ENCODE data around the gene SELENOM. TPM values are rescaled to one million over a fixed set of nuclear protein-coding genes. Genes with fewer than 3 reads are reported as not detected.

SELENOM gene
- total and polyA plus RNA-seq, 4 donors, result 40.2 to 85.1 (median 46.5) TPM

DNA sequence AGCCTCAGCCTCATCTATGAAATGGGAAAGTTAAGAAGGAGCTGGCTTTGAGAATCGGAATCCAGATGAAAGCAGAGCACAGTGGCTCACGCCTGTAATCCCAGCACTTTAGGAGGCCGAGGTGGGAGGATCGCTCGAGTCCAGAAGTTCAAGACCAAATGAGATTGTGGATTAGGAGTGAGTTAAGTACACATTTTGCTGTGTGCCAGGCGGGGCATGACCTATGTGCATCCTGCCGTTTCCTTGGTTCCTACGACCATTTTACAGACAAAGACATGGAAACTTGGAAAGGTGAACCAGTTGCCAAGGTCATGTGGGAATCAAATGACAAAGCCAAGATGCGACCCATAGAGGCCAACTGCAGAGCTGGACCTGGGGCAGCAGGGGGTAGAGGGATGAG lies 28.8 kb upstream of the SELENOM start:
- Histone ChIP-seq H3K4me1 (ENCODE audit: control insufficient read depth, insufficient read depth, low read length) (peaks cover 14% of the 10 kb centered on the region), H3K36me3 (ENCODE audit: control insufficient read depth, insufficient read depth, low read length) (peaks cover 16% of the 10 kb centered on the region), H3K4me3 (ENCODE audit: low read depth, low read length) (no peak overlapping the region), H3K9me3 (ENCODE audit: control insufficient read depth, insufficient read depth, low read length) (no peaks in the 10 kb centered on the region), H3K27me3 (ENCODE audit: control insufficient read depth, insufficient read depth, low read length) (no peaks in the 10 kb centered on the region), H3K27ac (ENCODE audit: low read depth, low read length) (no peak overlapping the region)
- no peak for DNase-seq (ENCODE audit: low read depth in 4 of 6, low spot score in 6 of 6)
- WGBS (ENCODE audit: insufficient coverage), result 97% methylated on average over 8 of the region's 9 CpGs

DNA sequence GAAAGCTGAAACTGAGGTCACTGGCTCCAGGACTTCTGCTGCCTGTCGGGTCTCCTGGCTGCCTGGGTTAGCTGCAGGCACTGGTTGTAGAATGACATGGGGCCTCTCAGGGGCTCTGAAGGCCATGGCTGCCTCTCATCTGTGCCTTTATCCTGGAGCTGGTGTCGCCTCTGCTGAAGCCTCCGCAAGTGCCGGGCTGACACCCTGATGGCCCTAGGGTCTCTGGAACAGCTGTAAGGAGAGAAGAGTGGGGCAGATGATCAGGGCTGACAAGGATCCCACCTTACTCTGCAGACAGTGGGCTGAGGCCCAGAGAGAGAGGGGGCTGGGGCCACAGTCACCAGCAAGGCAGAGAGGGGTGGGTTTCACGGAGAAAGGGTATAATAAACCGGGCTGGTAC lies 28.3 kb upstream of the SELENOM start:
- H3K9me3 ChIP-seq (ENCODE audit: control insufficient read depth, insufficient read depth, low read length), result no peaks in the 10 kb centered on the region
- H3K36me3 ChIP-seq (ENCODE audit: control insufficient read depth, insufficient read depth, low read length), result peaks cover 16% of the 10 kb centered on the region
- no peak overlapping the region for H3K27ac ChIP-seq (ENCODE audit: low read depth, low read length)
- no peaks in the 10 kb centered on the region for H3K27me3 ChIP-seq (ENCODE audit: control insufficient read depth, insufficient read depth, low read length)
- no peak for DNase-seq (ENCODE audit: low read depth in 4 of 6, low spot score in 6 of 6)
- 97% methylated on average over 6 of the region's 6 CpGs for WGBS (ENCODE audit: insufficient coverage)
- no peak overlapping the region for H3K4me3 ChIP-seq (ENCODE audit: low read depth, low read length)
- peaks cover 11% of the 10 kb centered on the region for H3K4me1 ChIP-seq (ENCODE audit: control insufficient read depth, insufficient read depth, low read length)

DNA sequence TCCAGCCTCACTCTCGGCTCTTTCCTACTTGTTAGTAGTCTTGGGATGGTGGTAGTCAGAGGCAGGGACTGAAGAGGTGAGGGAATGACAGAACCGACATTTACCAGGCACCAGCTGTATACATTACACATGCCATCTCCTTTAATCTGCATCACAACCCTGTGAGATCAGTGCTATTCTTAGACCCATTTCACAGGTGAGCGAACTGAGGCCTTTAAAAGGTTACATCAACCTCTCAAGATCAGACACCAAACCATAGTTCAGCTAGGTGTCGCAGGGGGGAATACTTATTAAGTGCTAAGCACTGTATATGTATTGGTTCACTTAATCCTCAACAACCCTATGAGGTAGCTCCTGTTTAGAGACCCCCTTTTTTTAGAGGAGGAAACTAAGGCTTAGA lies 27.3 kb upstream of the SELENOM start:
- Histone ChIP-seq H3K9me3 (ENCODE audit: control insufficient read depth, insufficient read depth, low read length) (no peaks in the 10 kb centered on the region), H3K4me3 (ENCODE audit: low read depth, low read length) (no peak overlapping the region), H3K36me3 (ENCODE audit: control insufficient read depth, insufficient read depth, low read length) (peaks cover 16% of the 10 kb centered on the region), H3K4me1 (ENCODE audit: control insufficient read depth, insufficient read depth, low read length) (peaks cover under 1% of the 10 kb centered on the region), H3K27me3 (ENCODE audit: control insufficient read depth, insufficient read depth, low read length) (no peaks in the 10 kb centered on the region), H3K27ac (ENCODE audit: low read depth, low read length) (no peak overlapping the region)
- WGBS (ENCODE audit: insufficient coverage), result no CpG with 5 or more reads among the region's 4 CpGs
- DNase-seq (ENCODE audit: low read depth in 4 of 6, low spot score in 6 of 6), result no peak

DNA sequence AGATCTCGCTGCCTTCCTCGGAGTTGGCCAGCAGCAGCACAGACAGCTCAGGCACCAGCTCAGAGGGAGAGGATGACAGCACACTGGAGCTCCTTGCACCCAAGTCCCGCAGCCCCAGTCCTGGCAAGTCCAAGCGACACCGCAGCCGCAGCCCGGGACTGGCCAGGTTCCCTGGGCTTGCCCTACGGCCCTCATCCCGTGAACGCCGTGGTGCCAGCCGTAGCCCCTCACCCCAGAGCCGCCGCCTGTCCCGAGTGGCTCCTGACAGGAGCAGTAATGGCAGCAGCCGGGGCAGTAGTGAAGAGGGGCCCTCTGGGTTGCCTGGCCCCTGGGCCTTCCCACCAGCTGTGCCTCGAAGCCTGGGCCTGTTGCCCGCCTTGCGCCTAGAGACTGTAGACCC lies 26.5 kb upstream of the SELENOM start:
- WGBS (ENCODE audit: insufficient coverage), result 93% methylated on average over 19 of the region's 19 CpGs
- no peak for DNase-seq (ENCODE audit: low read depth in 4 of 6, low spot score in 6 of 6)

DNA sequence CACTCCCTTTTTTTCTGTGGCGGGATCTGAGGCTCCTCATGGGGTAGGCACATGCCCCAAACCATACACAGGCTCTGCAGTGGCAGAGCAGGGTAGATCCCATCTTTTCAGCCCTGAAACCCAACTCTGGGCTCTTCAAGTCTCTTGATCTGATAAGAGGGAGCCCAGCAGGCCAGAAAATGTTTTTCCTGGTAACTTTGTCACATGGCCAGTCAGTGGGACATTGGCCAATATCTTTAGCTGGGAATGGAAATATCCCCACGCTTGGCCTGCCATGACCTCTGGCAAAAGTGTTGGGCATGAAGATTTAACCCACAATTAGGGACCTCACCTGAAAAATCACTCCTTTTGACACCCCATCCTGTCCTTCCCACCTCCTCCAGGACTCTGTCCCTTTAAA lies 23.5 kb upstream of the SELENOM start:
- 92% methylated on average over 2 of the region's 2 CpGs for WGBS (ENCODE audit: insufficient coverage)
- Histone ChIP-seq H3K4me1 (ENCODE audit: control insufficient read depth, insufficient read depth, low read length) (no peaks in the 10 kb centered on the region), H3K27ac (ENCODE audit: low read depth, low read length) (no peak overlapping the region), H3K36me3 (ENCODE audit: control insufficient read depth, insufficient read depth, low read length) (peaks cover 26% of the 10 kb centered on the region), H3K27me3 (ENCODE audit: control insufficient read depth, insufficient read depth, low read length) (no peaks in the 10 kb centered on the region), H3K9me3 (ENCODE audit: control insufficient read depth, insufficient read depth, low read length) (no peaks in the 10 kb centered on the region), H3K4me3 (ENCODE audit: low read depth, low read length) (no peak overlapping the region)
- no peak for DNase-seq (ENCODE audit: low read depth in 4 of 6, low spot score in 6 of 6)

More for the DNA sequence above, 26.5 kb upstream of the SELENOM start:
- Histone ChIP-seq H3K36me3 (ENCODE audit: control insufficient read depth, insufficient read depth, low read length) (peaks cover 16% of the 10 kb centered on the region), H3K27ac (ENCODE audit: low read depth, low read length) (no peak overlapping the region), H3K4me1 (ENCODE audit: control insufficient read depth, insufficient read depth, low read length) (no peaks in the 10 kb centered on the region), H3K4me3 (ENCODE audit: low read depth, low read length) (no peak overlapping the region), H3K9me3 (ENCODE audit: control insufficient read depth, insufficient read depth, low read length) (no peaks in the 10 kb centered on the region), H3K27me3 (ENCODE audit: control insufficient read depth, insufficient read depth, low read length) (no peaks in the 10 kb centered on the region)

DNA sequence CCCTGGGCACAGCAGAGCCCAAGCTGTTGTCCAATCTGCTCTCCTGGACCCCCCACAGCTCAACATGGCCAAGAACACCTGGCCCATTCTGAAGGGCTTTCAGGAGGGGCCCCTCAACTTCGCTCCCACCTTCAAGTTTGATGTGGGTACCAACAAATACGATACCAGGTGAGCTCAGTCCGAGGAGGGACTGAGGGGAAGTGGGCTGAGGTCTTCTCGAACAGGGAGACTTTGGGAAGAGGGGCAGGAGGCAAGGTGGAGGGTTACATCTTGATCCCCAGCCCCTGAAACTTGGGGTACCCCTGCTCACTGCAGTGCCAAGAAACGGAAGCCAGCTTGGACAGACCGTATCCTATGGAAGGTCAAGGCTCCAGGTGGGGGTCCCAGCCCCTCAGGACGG lies 20.8 kb upstream of the SELENOM start:
- no peak for DNase-seq (ENCODE audit: low read depth in 4 of 6, low spot score in 6 of 6)
- 90% methylated on average over 6 of the region's 7 CpGs for WGBS (ENCODE audit: insufficient coverage)
- Histone ChIP-seq H3K36me3 (ENCODE audit: control insufficient read depth, insufficient read depth, low read length) (peaks cover 28% of the 10 kb centered on the region), H3K27me3 (ENCODE audit: control insufficient read depth, insufficient read depth, low read length) (no peaks in the 10 kb centered on the region), H3K9me3 (ENCODE audit: control insufficient read depth, insufficient read depth, low read length) (no peaks in the 10 kb centered on the region), H3K4me3 (ENCODE audit: low read depth, low read length) (no peak overlapping the region), H3K4me1 (ENCODE audit: control insufficient read depth, insufficient read depth, low read length) (peaks cover 11% of the 10 kb centered on the region), H3K27ac (ENCODE audit: low read depth, low read length) (no peak overlapping the region)

DNA sequence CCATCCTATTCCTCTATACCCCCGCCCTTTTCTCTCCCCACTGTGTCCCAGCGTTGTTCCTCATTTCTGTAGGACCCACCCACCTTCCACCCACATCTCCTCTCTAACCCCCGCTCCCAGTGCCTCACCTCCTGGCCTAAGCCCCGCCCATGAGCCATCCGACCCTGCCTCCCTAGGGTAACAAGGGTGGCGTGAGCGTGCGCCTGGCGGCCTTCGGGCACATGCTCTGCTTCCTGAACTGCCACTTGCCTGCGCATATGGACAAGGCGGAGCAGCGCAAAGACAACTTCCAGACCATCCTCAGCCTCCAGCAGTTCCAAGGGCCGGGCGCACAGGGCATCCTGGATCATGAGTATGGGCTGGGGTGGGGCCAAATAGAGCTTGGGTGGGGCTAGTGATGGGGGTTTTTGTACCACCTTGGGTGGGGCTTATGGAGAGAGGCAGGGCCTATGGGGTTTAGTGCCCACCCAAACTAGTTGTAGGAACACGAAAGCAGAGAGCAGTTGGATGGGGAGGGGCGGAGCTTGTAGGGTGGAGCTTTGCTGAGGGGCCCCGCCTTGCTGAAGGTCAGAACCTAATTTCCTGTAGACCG lies 19.9 kb upstream of the SELENOM start:
- H3K36me3 ChIP-seq (ENCODE audit: control insufficient read depth, insufficient read depth, low read length), result peaks cover 24% of the 10 kb centered on the region
- H3K27me3 ChIP-seq (ENCODE audit: control insufficient read depth, insufficient read depth, low read length), result no peaks in the 10 kb centered on the region
- H3K9me3 ChIP-seq (ENCODE audit: control insufficient read depth, insufficient read depth, low read length), result no peaks in the 10 kb centered on the region
- 41% methylated on average over 12 of the region's 19 CpGs for WGBS (ENCODE audit: insufficient coverage)
- H3K4me1 ChIP-seq (ENCODE audit: control insufficient read depth, insufficient read depth, low read length), result peaks cover 20% of the 10 kb centered on the region
- H3K27ac ChIP-seq (ENCODE audit: low read depth, low read length), result no peak overlapping the region
- no peak overlapping the region for H3K4me3 ChIP-seq (ENCODE audit: low read depth, low read length)
- no peak for DNase-seq (ENCODE audit: low read depth in 4 of 6, low spot score in 6 of 6)

DNA sequence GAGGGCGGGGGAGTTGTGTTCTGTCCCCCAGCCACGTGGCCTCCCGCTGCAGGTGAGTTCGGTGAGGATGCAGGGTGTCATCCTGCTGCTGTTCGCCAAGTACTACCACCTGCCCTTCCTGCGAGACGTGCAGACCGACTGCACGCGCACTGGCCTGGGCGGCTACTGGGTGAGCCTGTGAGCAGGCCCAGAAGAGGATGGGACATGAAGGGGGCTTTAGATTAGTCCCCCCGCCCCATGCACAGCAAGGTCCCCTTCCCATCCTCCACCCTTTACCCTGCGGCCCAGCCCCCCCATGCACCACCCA lies 19.5 kb upstream of the SELENOM start:
- Histone ChIP-seq H3K27me3 (ENCODE audit: control insufficient read depth, insufficient read depth, low read length) (no peaks in the 10 kb centered on the region), H3K4me1 (ENCODE audit: control insufficient read depth, insufficient read depth, low read length) (peaks cover 23% of the 10 kb centered on the region), H3K36me3 (ENCODE audit: control insufficient read depth, insufficient read depth, low read length) (peaks cover 24% of the 10 kb centered on the region), H3K9me3 (ENCODE audit: control insufficient read depth, insufficient read depth, low read length) (no peaks in the 10 kb centered on the region), H3K4me3 (ENCODE audit: low read depth, low read length) (no peak overlapping the region), H3K27ac (ENCODE audit: low read depth, low read length) (no peak overlapping the region)
- WGBS (ENCODE audit: insufficient coverage), result 79% methylated on average over 8 of the region's 13 CpGs
- no peak for DNase-seq (ENCODE audit: low read depth in 4 of 6, low spot score in 6 of 6)

DNA sequence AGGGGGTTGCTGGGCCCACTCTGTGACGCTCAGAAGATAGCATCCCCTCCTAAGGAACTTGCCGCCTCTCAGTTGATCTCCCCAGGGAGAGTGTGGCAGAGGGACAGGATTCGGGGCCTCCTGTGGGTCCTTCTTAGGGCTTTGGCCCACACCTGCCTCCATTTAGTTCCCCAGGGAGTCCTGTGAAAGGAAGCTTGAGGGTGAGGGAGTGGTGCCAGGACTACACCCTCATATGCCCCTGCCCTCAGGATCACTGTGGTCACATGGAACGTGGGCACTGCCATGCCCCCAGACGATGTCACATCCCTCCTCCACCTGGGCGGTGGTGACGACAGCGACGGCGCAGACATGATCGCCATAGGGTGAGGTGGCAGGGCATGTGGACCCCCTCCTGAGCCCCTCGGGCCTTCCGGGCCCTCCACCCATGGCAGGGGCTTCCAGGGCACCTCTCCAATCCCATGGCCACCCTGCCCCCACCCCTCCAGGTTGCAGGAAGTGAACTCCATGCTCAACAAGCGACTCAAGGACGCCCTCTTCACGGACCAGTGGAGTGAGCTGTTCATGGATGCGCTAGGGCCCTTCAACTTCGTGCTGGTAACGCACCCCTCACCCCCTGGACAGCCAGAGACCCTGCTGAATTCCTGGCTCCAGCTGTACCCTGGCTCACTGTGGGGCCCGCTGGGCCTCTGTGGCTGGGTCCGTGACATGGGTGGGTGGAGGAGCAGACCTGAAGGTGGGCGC lies 18.9 kb upstream of the SELENOM start:
- Histone ChIP-seq H3K9me3 (ENCODE audit: control insufficient read depth, insufficient read depth, low read length) (no peaks in the 10 kb centered on the region), H3K4me1 (ENCODE audit: control insufficient read depth, insufficient read depth, low read length) (peaks cover 23% of the 10 kb centered on the region), H3K27ac (ENCODE audit: low read depth, low read length) (no peak overlapping the region), H3K4me3 (ENCODE audit: low read depth, low read length) (no peak overlapping the region), H3K27me3 (ENCODE audit: control insufficient read depth, insufficient read depth, low read length) (no peaks in the 10 kb centered on the region), H3K36me3 (ENCODE audit: control insufficient read depth, insufficient read depth, low read length) (peaks cover 24% of the 10 kb centered on the region)
- WGBS (ENCODE audit: insufficient coverage), result 87% methylated on average over 15 of the region's 22 CpGs
- no peak for DNase-seq (ENCODE audit: low read depth in 4 of 6, low spot score in 6 of 6)

DNA sequence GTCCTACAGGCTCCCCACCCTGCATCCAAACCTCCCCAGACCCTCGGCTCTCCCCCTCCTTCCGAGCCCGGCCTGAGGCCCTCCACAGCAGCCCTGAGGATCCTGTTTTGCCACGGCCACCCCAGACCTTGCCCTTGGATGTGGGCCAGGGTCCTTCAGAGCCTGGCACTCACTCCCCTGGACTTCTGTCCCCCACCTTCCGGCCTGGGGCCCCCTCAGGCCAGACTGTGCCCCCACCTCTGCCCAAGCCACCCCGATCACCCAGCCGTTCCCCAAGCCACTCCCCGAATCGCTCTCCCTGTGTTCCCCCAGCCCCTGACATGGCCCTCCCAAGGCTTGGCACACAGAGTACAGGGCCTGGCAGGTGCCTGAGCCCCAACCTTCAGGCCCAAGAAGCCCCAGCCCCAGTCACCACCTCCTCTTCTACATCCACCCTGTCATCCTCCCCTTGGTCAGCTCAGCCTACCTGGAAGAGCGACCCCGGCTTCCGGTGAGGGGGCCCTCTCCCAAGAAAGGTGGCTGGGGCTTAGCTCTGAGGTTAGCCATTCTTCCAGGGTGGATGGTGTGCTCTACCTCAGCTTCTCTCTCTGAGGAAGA lies 18.3 kb upstream of the SELENOM start:
- Histone ChIP-seq H3K4me3 (ENCODE audit: low read depth, low read length) (no peak overlapping the region), H3K4me1 (ENCODE audit: control insufficient read depth, insufficient read depth, low read length) (peaks cover 23% of the 10 kb centered on the region), H3K27me3 (ENCODE audit: control insufficient read depth, insufficient read depth, low read length) (no peaks in the 10 kb centered on the region), H3K36me3 (ENCODE audit: control insufficient read depth, insufficient read depth, low read length) (peaks cover 24% of the 10 kb centered on the region), H3K27ac (ENCODE audit: low read depth, low read length) (no peak overlapping the region), H3K9me3 (ENCODE audit: control insufficient read depth, insufficient read depth, low read length) (no peaks in the 10 kb centered on the region)
- WGBS (ENCODE audit: insufficient coverage), result 79% methylated on average over 9 of the region's 12 CpGs
- no peak for DNase-seq (ENCODE audit: low read depth in 4 of 6, low spot score in 6 of 6)
